Activated CD8-positive, alpha-beta memory T cell treated with anti-CD3 and anti-CD28 coated beads for 4 hours (primary cell): Measurements from ENCODE around the gene HSPA1A.
"Not testable (repeated sequence)": the region's sequence is repeated elsewhere in the genome, so short reads cannot be mapped to it uniquely, and the experiment has no call there.

ENCODE experiments used
- DNase-seq, 2 donors: peaks; one replicate each; pipeline ENCODE4 v3.0.0-alpha.2; 2020; ENCODE audit warnings: low read depth in 2 of 2

HSPA1A gene

GRCh38 chr6:31836474-31837368, 21.4 kb downstream of the HSPA1A start:
- no peak for DNase-seq

- no peak for DNase-seq
These were observed 22.2 kb downstream of the HSPA1A start for GRCh38 chr6:31837369-31838113.

GRCh38 chr6:31838114-31838553, 22.8 kb downstream of the HSPA1A start:
- DNase-seq = not testable (repeated sequence)

GRCh38 chr6:31838968-31839367, 23.6 kb downstream of the HSPA1A start:
- DNase-seq = no peak

GRCh38 chr6:31839779-31840126, 24.4 kb downstream of the HSPA1A start:
- not testable (repeated sequence) for DNase-seq

GRCh38 chr6:31842053-31842452, 26.7 kb downstream of the HSPA1A start:
- no peak for DNase-seq

- DNase-seq = no peak
These were observed 29.2 kb downstream of the HSPA1A start for GRCh38 chr6:31844507-31844906.

GRCh38 chr6:31847276-31847978, 32.1 kb downstream of the HSPA1A start:
- DNase-seq = no peak

- DNase-seq = no peak
These were observed 35.6 kb downstream of the HSPA1A start for GRCh38 chr6:31850765-31851484.

- DNase-seq = no peak
These were observed 36.1 kb downstream of the HSPA1A start for GRCh38 chr6:31851485-31851832.

GRCh38 chr6:31851980-31852718, 36.8 kb downstream of the HSPA1A start:
- not testable (repeated sequence) for DNase-seq

- not testable (repeated sequence) for DNase-seq
These were observed 42.4 kb downstream of the HSPA1A start for GRCh38 chr6:31857774-31858173.

- no peak for DNase-seq
These were observed 43.4 kb downstream of the HSPA1A start for GRCh38 chr6:31858707-31859106.

- no peak for DNase-seq
These were observed 44.6 kb downstream of the HSPA1A start for GRCh38 chr6:31859923-31860322.

GRCh38 chr6:31860349-31860748, 45.0 kb downstream of the HSPA1A start:
- DNase-seq = no peak

- no peak for DNase-seq
These were observed 45.8 kb downstream of the HSPA1A start for GRCh38 chr6:31861150-31861549.

- DNase-seq = no peak
These were observed 46.6 kb downstream of the HSPA1A start for GRCh38 chr6:31861919-31862343.

- DNase-seq = peak; percentile 97 to 100
These were observed 47.2 kb downstream of the HSPA1A start, which contains the start of gene NEU1 for GRCh38 chr6:31862344-31863235. Gene NEU1 (minus strand): TSS chr6:31862821. CDS start chr6:31862776, 45 bp downstream.

- not testable (repeated sequence) for DNase-seq
These were observed 48.8 kb downstream of the HSPA1A start for GRCh38 chr6:31864123-31864562.

GRCh38 chr6:31864818-31865204, 49.5 kb downstream of the HSPA1A start:
- DNase-seq = no peak
